COLO668 (cell line): ENCODE measurements around the gene PTTG1.
"Not testable (repeated sequence)": the region's sequence is repeated elsewhere in the genome, so short reads cannot be mapped to it uniquely, and the experiment has no call there.

Experiments
- DNase-seq: peaks from one replicate; lab custom pipeline; 2025; ENCODE audit not compliant: unreplicated experiment; lab: John Stamatoyannopoulos, UW

The PTTG1 gene

GRCh38 chr5:160420331-160420610 lies 1.4 kb upstream of the PTTG1 start:
- DNase-seq: no peak

- peak; percentile 27 for DNase-seq
Observed at GRCh38 chr5:160423099-160423498, 1.4 kb downstream of the PTTG1 start.

- DNase-seq: no peak
Observed at GRCh38 chr5:160427607-160428006, 6.0 kb downstream of the PTTG1 start.

GRCh38 chr5:160432196-160432595 lies 10.5 kb downstream of the PTTG1 start:
- no peak for DNase-seq

- no peak for DNase-seq
Observed at GRCh38 chr5:160432787-160433186, 11.1 kb downstream of the PTTG1 start.

- DNase-seq: peak; percentile 26
Observed at GRCh38 chr5:160434022-160434531, 12.4 kb downstream of the PTTG1 start.

GRCh38 chr5:160435532-160435931 lies 13.9 kb downstream of the PTTG1 start:
- no peak for DNase-seq

- no peak for DNase-seq
Observed at GRCh38 chr5:160436017-160436416, 14.4 kb downstream of the PTTG1 start.

GRCh38 chr5:160436661-160437060 lies 15.0 kb downstream of the PTTG1 start:
- DNase-seq: not testable (repeated sequence)

- DNase-seq: no peak
Observed at GRCh38 chr5:160437271-160437670, 15.6 kb downstream of the PTTG1 start.

GRCh38 chr5:160438316-160439204 lies 16.9 kb downstream of the PTTG1 start:
- peak; percentile 28 for DNase-seq

GRCh38 chr5:160439205-160439600 lies 17.5 kb downstream of the PTTG1 start:
- peak; percentile 64 for DNase-seq

GRCh38 chr5:160441311-160441781 lies 19.7 kb downstream of the PTTG1 start:
- DNase-seq: no peak

- DNase-seq: no peak
Observed at GRCh38 chr5:160442824-160443431, 21.3 kb downstream of the PTTG1 start.

GRCh38 chr5:160444407-160444806 lies 22.8 kb downstream of the PTTG1 start:
- no peak for DNase-seq

- DNase-seq: no peak
Observed at GRCh38 chr5:160445132-160445531, 23.5 kb downstream of the PTTG1 start.

- DNase-seq: no peak
Observed at GRCh38 chr5:160445751-160446150, 24.1 kb downstream of the PTTG1 start.

GRCh38 chr5:160448886-160449285 lies 27.2 kb downstream of the PTTG1 start:
- DNase-seq: no peak

GRCh38 chr5:160449458-160449857 lies 27.8 kb downstream of the PTTG1 start:
- no peak for DNase-seq

- no peak for DNase-seq
Observed at GRCh38 chr5:160450164-160450932, 28.7 kb downstream of the PTTG1 start.

- no peak for DNase-seq
Observed at GRCh38 chr5:160451281-160451680, 29.6 kb downstream of the PTTG1 start.

GRCh38 chr5:160452036-160452435 lies 30.4 kb downstream of the PTTG1 start:
- no peak for DNase-seq
